ACC112 (cell line): ENCODE results near the gene ZNF678.
"Not testable (repeated sequence)": the region's sequence is repeated elsewhere in the genome, so short reads cannot be mapped to it uniquely, and the experiment has no call there.

Experiments
- H2AFZ ChIP-seq: fragments of 200-600 bp; sonication (generic); one replicate; pipeline ENCODE4 v1.6.0; 2017; ENCODE audit warnings: antibody characterized with exemption, low read length; ENCODE audit not compliant: unreplicated experiment
- H3K27ac ChIP-seq: fragments of 200-600 bp; sonication (generic); 2 replicates; pipeline ENCODE4 v1.5.1; 2014; ENCODE audit warnings: low read depth, mild to moderate bottlenecking, antibody characterized with exemption, low read length, moderate library complexity
- H3K27me3 ChIP-seq: fragments of 200-600 bp; sonication (generic); 2 replicates; pipeline ENCODE4 v1.6.1; 2014; ENCODE audit warnings: mild to moderate bottlenecking, antibody characterized with exemption, low read length, moderate library complexity, mixed read lengths; ENCODE audit not compliant: insufficient read depth
- H3K36me3 ChIP-seq: fragments of 200-600 bp; sonication (generic); 2 replicates; pipeline ENCODE4 v1.6.1; 2016; ENCODE audit warnings: mild to moderate bottlenecking, antibody characterized with exemption, low read length, moderate library complexity, mixed read lengths; ENCODE audit not compliant: insufficient read depth
- H3K4me1 ChIP-seq: fragments of 200-600 bp; sonication (generic); one replicate; pipeline ENCODE4 v1.6.1; 2016; ENCODE audit warnings: low read length, mixed read lengths; ENCODE audit not compliant: insufficient read depth, unreplicated experiment, control insufficient read depth
- H3K4me3 ChIP-seq: fragments of 200-600 bp; sonication (generic); 2 replicates; pipeline ENCODE4 v1.5.1; 2014; ENCODE audit warnings: mild to moderate bottlenecking, low read depth, low read length
- H3K79me2 ChIP-seq: fragments of 200-600 bp; sonication (generic); one replicate; pipeline ENCODE4 v1.6.0; 2016; ENCODE audit warnings: low read length; ENCODE audit not compliant: control insufficient read depth, unreplicated experiment, insufficient read depth

The ZNF678 gene

GRCh38 chr1:227568593-227568992, 5.2 kb downstream of the ZNF678 start:
- H3K4me1 ChIP-seq = no peaks in the 10 kb centered on the region
- no peak overlapping the region for H3K27ac ChIP-seq
- no peaks in the 10 kb centered on the region for H3K36me3 ChIP-seq
- H2AFZ ChIP-seq = no peak overlapping the region
- peaks cover 33% of the 10 kb centered on the region for H3K79me2 ChIP-seq
- H3K27me3 ChIP-seq = no peaks in the 10 kb centered on the region
- H3K4me3 ChIP-seq = no peak overlapping the region

- Histone ChIP-seq H3K27me3 (no peaks in the 10 kb centered on the region), H3K36me3 (no peaks in the 10 kb centered on the region), H3K4me3 (no peak overlapping the region), H3K4me1 (no peaks in the 10 kb centered on the region), H3K79me2 (peaks cover 34% of the 10 kb centered on the region), H3K27ac (no peak overlapping the region), H2AFZ (no peak overlapping the region)
These were observed 9.4 kb downstream of the ZNF678 start for GRCh38 chr1:227572752-227573151.

GRCh38 chr1:227574926-227575325, 11.6 kb downstream of the ZNF678 start:
- peaks cover 32% of the 10 kb centered on the region for H3K79me2 ChIP-seq
- H3K27ac ChIP-seq = no peak overlapping the region
- H3K27me3 ChIP-seq = no peaks in the 10 kb centered on the region
- no peak overlapping the region for H3K4me3 ChIP-seq
- no peaks in the 10 kb centered on the region for H3K36me3 ChIP-seq
- H2AFZ ChIP-seq = no peak overlapping the region
- no peaks in the 10 kb centered on the region for H3K4me1 ChIP-seq

GRCh38 chr1:227576189-227576588, 12.8 kb downstream of the ZNF678 start:
- H2AFZ ChIP-seq = no peak overlapping the region
- no peaks in the 10 kb centered on the region for H3K36me3 ChIP-seq
- H3K79me2 ChIP-seq = peaks cover 35% of the 10 kb centered on the region

GRCh38 chr1:227577500-227577899, 14.1 kb downstream of the ZNF678 start:
- no peak overlapping the region for H3K27ac ChIP-seq
- peaks cover 41% of the 10 kb centered on the region for H3K79me2 ChIP-seq
- no peak overlapping the region for H2AFZ ChIP-seq
- H3K4me1 ChIP-seq = no peaks in the 10 kb centered on the region
- no peaks in the 10 kb centered on the region for H3K27me3 ChIP-seq
- H3K36me3 ChIP-seq = no peaks in the 10 kb centered on the region
- no peak overlapping the region for H3K4me3 ChIP-seq

More at GRCh38 chr1:227576189-227576588, 12.8 kb downstream of the ZNF678 start:
- H3K27ac ChIP-seq = no peak overlapping the region
- H3K4me3 ChIP-seq = no peak overlapping the region
- H3K27me3 ChIP-seq = no peaks in the 10 kb centered on the region
- no peaks in the 10 kb centered on the region for H3K4me1 ChIP-seq

- Histone ChIP-seq H3K4me1 (no peaks in the 10 kb centered on the region), H3K79me2 (peaks cover 27% of the 10 kb centered on the region), H2AFZ (no peak overlapping the region), H3K36me3 (0 out of 2 replicates have a peak, but pooled peaks cover 6% of the 10 kb centered on the region), H3K27me3 (no peaks in the 10 kb centered on the region), H3K4me3 (no peak overlapping the region), H3K27ac (no peak overlapping the region)
These were observed 20.0 kb downstream of the ZNF678 start for GRCh38 chr1:227583354-227583753.

- Histone ChIP-seq H3K27me3 (no peaks in the 10 kb centered on the region), H3K27ac (no peak overlapping the region), H2AFZ (no peak overlapping the region), H3K36me3 (0 out of 2 replicates have a peak, but pooled peaks cover 6% of the 10 kb centered on the region), H3K4me3 (no peak overlapping the region), H3K79me2 (peaks cover 5% of the 10 kb centered on the region), H3K4me1 (no peaks in the 10 kb centered on the region)
These were observed 23.4 kb downstream of the ZNF678 start for GRCh38 chr1:227586733-227587132.

- Histone ChIP-seq H3K4me1 (no peaks in the 10 kb centered on the region), H3K36me3 (0 out of 2 replicates have a peak, but pooled peaks cover 6% of the 10 kb centered on the region), H2AFZ (no peak overlapping the region), H3K79me2 (peaks cover 4% of the 10 kb centered on the region), H3K27ac (no peak overlapping the region), H3K27me3 (no peaks in the 10 kb centered on the region), H3K4me3 (no peak overlapping the region)
These were observed 24.6 kb downstream of the ZNF678 start for GRCh38 chr1:227587968-227588367.

GRCh38 chr1:227588769-227589168, 25.4 kb downstream of the ZNF678 start:
- not testable (repeated sequence) for H3K4me3 ChIP-seq, H3K4me1 ChIP-seq, H3K36me3 ChIP-seq, H3K79me2 ChIP-seq, H3K27me3 ChIP-seq, H3K27ac ChIP-seq, H2AFZ ChIP-seq

- H3K27me3 ChIP-seq, H2AFZ ChIP-seq, H3K36me3 ChIP-seq, H3K27ac ChIP-seq, H3K4me1 ChIP-seq, H3K4me3 ChIP-seq, H3K79me2 ChIP-seq: not testable (repeated sequence)
These were observed 26.4 kb downstream of the ZNF678 start for GRCh38 chr1:227589777-227590176.

GRCh38 chr1:227596222-227596621, 32.9 kb downstream of the ZNF678 start:
- H3K36me3 ChIP-seq, H3K79me2 ChIP-seq, H2AFZ ChIP-seq, H3K4me3 ChIP-seq, H3K4me1 ChIP-seq, H3K27me3 ChIP-seq, H3K27ac ChIP-seq: not testable (repeated sequence)
